Heart left ventricle (tissue), 16 donors: ENCODE data around the gene KLRD1. TPM values are rescaled to one million over a fixed set of nuclear protein-coding genes. Genes with fewer than 3 reads are reported as not detected.
A peak's percentile ranks its signal among the peaks of the same experiment; 100 is the strongest.

Source experiments
- ATAC-seq, 4 donors: fragments of 200-7000 bp; cut with Tn5 transposase; one replicate each; pipeline ENCODE4 v1.9.1; 2020 to 2022; ENCODE audit warnings: moderate library complexity in 4 of 4, mild to moderate bottlenecking in 3 of 4, moderate number of reproducible peaks in 1 of 4
- DNase-seq, 5 donors: peaks; one replicate each; pipeline ENCODE4 v3.0.0-alpha.2; 2020
- H3K27ac ChIP-seq, 12 donors: fragments of 200-600 bp; sonication (generic) in 4 of 12; one replicate each; pipeline versions ENCODE4 v1.5.0 to v1.8.0; 2016 to 2022; ENCODE audit warnings: mild to moderate bottlenecking in 2 of 12
- H3K27me3 ChIP-seq, 9 donors: fragments of 200-600 bp; sonication (generic) in 2 of 9; one replicate each; pipeline versions ENCODE4 v1.5.1 to v1.8.0; 2016 to 2022; ENCODE audit warnings: mild to moderate bottlenecking in 3 of 9
- H3K36me3 ChIP-seq, 9 donors: fragments of 200-600 bp; sonication (generic) in 2 of 9; one replicate each; pipeline versions ENCODE4 v1.5.0 to v1.8.0; 2018 to 2022; ENCODE audit warnings: mild to moderate bottlenecking in 2 of 9
- H3K4me1 ChIP-seq, 12 donors: fragments of 200-600 bp; sonication (generic) in 4 of 12; one replicate each; pipeline versions ENCODE4 v1.5.0 to v1.8.0; 2016 to 2022; ENCODE audit warnings: mild to moderate bottlenecking in 3 of 12
- H3K4me3 ChIP-seq, 12 donors: fragments of 200-600 bp; sonication (generic) in 4 of 12; one replicate each; pipeline versions ENCODE4 v1.5.0 to v1.8.0; 2017 to 2022; ENCODE audit warnings: mild to moderate bottlenecking in 9 of 12, moderate library complexity in 4 of 12
- H3K9me3 ChIP-seq, 12 donors: fragments of 200-600 bp; sonication (generic) in 4 of 12; one replicate each; pipeline versions ENCODE4 v1.5.0 to v1.8.0; 2016 to 2022; ENCODE audit warnings: mild to moderate bottlenecking in 1 of 12
- POLR2A ChIP-seq, 2 donors: fragments of 450-650 bp; IDR thresholded peaks; one replicate each; pipeline ENCODE4 v1.6.1; 2017; ENCODE audit warnings: antibody characterized with exemption in 2 of 2, mild to moderate bottlenecking in 2 of 2, moderate library complexity in 2 of 2
- WGBS, 4 donors: extraction: QIAGEN DNeasy Blood & Tissue Kit in 2 of 4; methylation state at CpG; one replicate each; pipeline versions ENCODE4 v1.1.5 to v1.1.7; 2013 to 2018; 5-methylcytosine and 5-hydroxymethylcytosine counted together
- intact Hi-C, 10 donors: fragments of 100-400 bp; cut with DNase I; formaldehyde crosslinking; loops; one replicate each; pipeline versions ENCODE4 v1.11.1 to v1.14.2; 2022
- polyA plus RNA-seq, 2 donors: library from polyadenylated mRNA; stranded (reverse); fragments of 200-250 nt; gene quantifications; one replicate each; pipeline ENCODE4 v1.2.3, GENCODE V29; 2013
- total RNA-seq, 9 donors: library from RNA; depleted of rRNA in 2 of 9; stranded (reverse); fragments of >200 nt in 2 of 9; fragmentation: NEBNext Ultra II Directional in 3 of 9; extraction: Animal tissue kit (Norgen Biotek cat#: 25700) in 3 of 9; gene quantifications; one replicate each; pipeline versions ENCODE4 v1.1.0 to v1.2.4, GENCODE V29; 2016 to 2023
- TF ChIP-seq, protein P1 (sequence below), 12 donors: fragments of 200-600 bp; sonication (generic) in 4 of 12; IDR thresholded peaks; one replicate each; pipeline versions ENCODE4 v1.5.0 to v1.8.0; 2018 to 2022; ENCODE audit warnings: antibody characterized with exemption in 12 of 12, mild to moderate bottlenecking in 5 of 12
- donor health status: ischemic (EF 13 %, LVEDD 7.1; RV severe dilation, severe dysfunction).
- donor health status: healthy with polysubstance abuse.
- donor health status: DM: no; HTN: yes; CAD: no.
- donor health status: DM: no; HTN: no; CAD: no.
- donor health status: ischemic (EF 25% LVEDD 6.9; RV normal size, moderate dysfunction).
- donor health status: ischemic (EF 25% LVEDD 5.7; RV mildly dilated, moderate dysfunction).
- donor health status: healthy.
- donor health status: DM: yes; HTN: yes; CAD: no.
- donor health status: ischemic (EF 35%, LVEDD 5.7; RV mildly dilated, moderate dysfunction).
- donor health status: nonischemic (EF 11% LVEDD 7.7; RV severe dilation, severe dysfunction).
- donor health status: DM: yes; HTN: yes; CAD: no.
- donor health status: PGD.
- donor health status: ischemic (EF 29% LVEDD 5.4; RV normal size, mild dysfunction).
- donor health status: nonischemic (EF 23%, LVEDD 6.1; RV moderate dilation, normal function).

Gene KLRD1
- total and polyA plus RNA-seq, 11 donors, result 0.25 to 7.4 (median 0.93) TPM

DNA sequence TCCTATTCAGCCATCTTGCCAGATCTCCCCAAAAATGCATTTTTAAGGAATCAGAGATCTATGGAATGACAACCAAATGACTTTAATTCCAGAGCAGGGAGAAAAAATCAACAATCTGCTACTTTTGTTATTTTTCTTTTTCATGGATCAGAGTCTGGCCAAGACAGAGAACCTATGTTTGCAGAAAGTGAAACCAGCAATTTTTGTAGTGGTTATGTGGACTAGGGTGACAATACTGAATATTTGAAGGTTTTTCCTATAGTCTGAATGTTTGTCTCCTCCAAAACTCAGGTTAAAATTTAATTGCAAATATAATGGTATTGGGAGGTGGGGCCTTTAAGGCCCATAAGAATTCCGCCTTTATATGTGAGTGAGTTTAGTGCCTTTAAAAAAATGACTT lies 51.3 kb downstream of the KLRD1 start:
- no peaks in the 10 kb centered on the region for H3K36me3 ChIP-seq
- DNase-seq (no peak), ATAC-seq (no peak)
- TF ChIP-seq, protein P1, sequence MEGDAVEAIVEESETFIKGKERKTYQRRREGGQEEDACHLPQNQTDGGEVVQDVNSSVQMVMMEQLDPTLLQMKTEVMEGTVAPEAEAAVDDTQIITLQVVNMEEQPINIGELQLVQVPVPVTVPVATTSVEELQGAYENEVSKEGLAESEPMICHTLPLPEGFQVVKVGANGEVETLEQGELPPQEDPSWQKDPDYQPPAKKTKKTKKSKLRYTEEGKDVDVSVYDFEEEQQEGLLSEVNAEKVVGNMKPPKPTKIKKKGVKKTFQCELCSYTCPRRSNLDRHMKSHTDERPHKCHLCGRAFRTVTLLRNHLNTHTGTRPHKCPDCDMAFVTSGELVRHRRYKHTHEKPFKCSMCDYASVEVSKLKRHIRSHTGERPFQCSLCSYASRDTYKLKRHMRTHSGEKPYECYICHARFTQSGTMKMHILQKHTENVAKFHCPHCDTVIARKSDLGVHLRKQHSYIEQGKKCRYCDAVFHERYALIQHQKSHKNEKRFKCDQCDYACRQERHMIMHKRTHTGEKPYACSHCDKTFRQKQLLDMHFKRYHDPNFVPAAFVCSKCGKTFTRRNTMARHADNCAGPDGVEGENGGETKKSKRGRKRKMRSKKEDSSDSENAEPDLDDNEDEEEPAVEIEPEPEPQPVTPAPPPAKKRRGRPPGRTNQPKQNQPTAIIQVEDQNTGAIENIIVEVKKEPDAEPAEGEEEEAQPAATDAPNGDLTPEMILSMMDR (IDR thresholded peaks at IDR 0.05), result no peak
- no peak for TF ChIP-seq POLR2A (IDR thresholded peaks at IDR 0.05)
- intact Hi-C loops, result no loop called here
- H3K27ac ChIP-seq, result no peak overlapping the region
- H3K9me3 ChIP-seq, result no peaks in the 10 kb centered on the region
- WGBS, 4 donors, result 60 to 95% (median 93%) methylated on average over 1 of the region's 1 CpG
- peaks cover 0 to 28% (median 5%) of the 10 kb centered on the region in 12 donors for H3K4me1 ChIP-seq
- no peaks in the 10 kb centered on the region for H3K27me3 ChIP-seq
- no peak overlapping the region for H3K4me3 ChIP-seq

DNA sequence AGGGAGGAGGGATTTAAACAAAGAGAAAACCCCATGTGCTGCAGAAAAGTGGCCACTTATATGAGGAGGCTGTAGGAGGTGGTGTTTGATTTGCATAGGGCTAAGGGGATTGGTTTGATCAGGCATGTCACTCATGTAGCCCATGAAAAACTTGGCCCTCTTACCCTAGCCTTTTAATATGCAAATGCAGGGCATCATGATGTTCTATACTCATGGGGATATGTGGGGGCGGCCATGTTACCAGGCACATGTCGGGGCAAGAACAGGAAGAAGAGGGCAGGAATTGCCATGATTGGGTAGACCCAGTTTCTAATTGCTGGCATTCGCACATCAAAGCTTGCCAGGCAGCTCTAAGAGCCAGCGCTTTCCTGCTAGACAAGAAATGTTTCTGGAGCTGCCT lies 53.4 kb downstream of the KLRD1 start:
- ATAC-seq (no peak), DNase-seq (no peak)
- intact Hi-C loops, result loop anchor here in 2 of 10 donors (5.0 to 10.0 kb wide), 3 partner anchors 126 to 364 kb away; partner anchors contain the start of genes GABARAPL1 (in 1 of the 2) and YBX3 (in 1 of the 2)
- Histone ChIP-seq H3K9me3 (no peaks in the 10 kb centered on the region), H3K4me1 (peaks cover 0 to 45% (median 14%) of the 10 kb centered on the region in 12 donors), H3K27me3 (no peaks in the 10 kb centered on the region), H3K36me3 (no peaks in the 10 kb centered on the region), H3K4me3 (no peak overlapping the region), H3K27ac (no peak overlapping the region)
- WGBS, 4 donors, result 64 to 87% (median 84%) methylated on average over 4 of the region's 4 CpGs
- TF ChIP-seq POLR2A (IDR thresholded peaks at IDR 0.05), result no peak
- TF ChIP-seq, protein P1 (IDR thresholded peaks at IDR 0.05), result no peak

DNA sequence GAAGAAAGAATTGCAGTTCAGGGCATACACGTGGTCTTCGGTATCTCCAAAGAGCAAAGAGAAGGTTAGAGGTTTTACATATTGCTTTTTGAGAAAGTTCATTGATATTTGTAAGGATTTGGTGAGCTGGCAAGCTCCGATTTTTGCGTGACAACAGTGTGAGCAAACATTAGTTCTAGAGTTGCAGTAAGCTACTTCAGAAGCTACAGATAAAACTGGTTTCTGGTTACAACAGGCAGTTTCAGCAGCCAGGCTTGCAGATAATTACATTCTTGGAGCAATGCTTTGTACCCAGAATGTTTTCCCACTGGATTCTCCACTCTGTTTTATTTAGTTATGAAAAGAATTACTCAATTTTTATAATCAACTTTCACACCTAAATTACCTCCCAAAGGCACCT lies 54.0 kb downstream of the KLRD1 start:
- ATAC-seq, result no peak
- Histone ChIP-seq H3K27me3 (no peaks in the 10 kb centered on the region), H3K36me3 (no peaks in the 10 kb centered on the region), H3K4me1 (peaks cover 0 to 50% (median 14%) of the 10 kb centered on the region in 12 donors), H3K4me3 (peak overlapping the region in 1 of 12 donors; percentile 24), H3K9me3 (no peaks in the 10 kb centered on the region), H3K27ac (peak overlapping the region in 1 of 12 donors; percentile 39)
- intact Hi-C loops, result loop anchor here in 2 of 10 donors (5.0 to 10.0 kb wide), 3 partner anchors 127 to 363 kb away; partner anchors contain the start of genes GABARAPL1 (in 1 of the 2) and YBX3 (in 1 of the 2)
- 55 to 72% (median 60%) methylated on average over 4 of the region's 4 CpGs for WGBS, 4 donors
- TF ChIP-seq, protein P1 (IDR thresholded peaks at IDR 0.05), result no peak
- TF ChIP-seq POLR2A (IDR thresholded peaks at IDR 0.05), result no peak
- no peak for DNase-seq

DNA sequence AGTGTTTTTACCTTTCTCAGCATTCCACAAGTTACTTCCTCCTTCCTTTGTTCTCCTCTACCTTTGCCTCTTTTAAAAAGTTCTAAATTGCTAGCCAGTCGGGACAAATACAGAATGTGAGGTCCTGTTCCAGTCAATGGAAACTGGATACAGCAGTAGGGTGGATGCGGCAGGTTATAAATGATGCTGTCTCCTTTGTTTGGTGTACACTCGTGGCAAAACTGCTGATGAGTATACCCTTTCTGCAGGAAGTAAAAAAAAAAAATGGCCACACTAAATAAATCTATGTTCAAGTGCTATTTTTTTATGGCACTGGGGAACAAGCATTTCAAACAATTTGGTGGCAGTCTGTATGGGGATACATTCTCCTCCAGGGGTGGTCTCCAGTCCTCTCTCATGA lies 54.7 kb downstream of the KLRD1 start:
- peak overlapping the region in 3 of 12 donors; percentile 90 to 95 (median 92) for H3K27ac ChIP-seq
- H3K9me3 ChIP-seq, result no peaks in the 10 kb centered on the region
- H3K4me1 ChIP-seq, result peaks cover 0 to 54% (median 14%) of the 10 kb centered on the region in 12 donors
- TF ChIP-seq, protein P1 (IDR thresholded peaks at IDR 0.05), result no peak
- TF ChIP-seq POLR2A (IDR thresholded peaks at IDR 0.05), result no peak
- intact Hi-C loops, result loop anchor here in 2 of 10 donors (5.0 to 10.0 kb wide), 3 partner anchors 128 to 362 kb away; partner anchors contain the start of genes GABARAPL1 (in 1 of the 2) and YBX3 (in 1 of the 2)
- H3K36me3 ChIP-seq, result no peaks in the 10 kb centered on the region
- H3K4me3 ChIP-seq, result no peak overlapping the region
- no peak for ATAC-seq
- H3K27me3 ChIP-seq, result no peaks in the 10 kb centered on the region
- WGBS, 4 donors, result 66 to 81% (median 79%) methylated on average over 3 of the region's 3 CpGs
- DNase-seq, result no peak
